H1 (cell line): Measurements from ENCODE around the gene SMAP1. TPM values are rescaled to one million over a fixed set of nuclear protein-coding genes. Genes with fewer than 3 reads are reported as not detected.

Source experiments
- CTCF ChIA-PET: fragments of 300-600 bp; sonication (Branson Sonifier 250); formaldehyde crosslinking; loops from one replicate; lab custom pipeline; 2021; ENCODE audit not compliant: partially characterized antibody; lab: Charles Lee
- POLR2A ChIA-PET: fragments of 300-600 bp; sonication (Branson Sonifier 250); formaldehyde crosslinking; loops from one replicate; lab custom pipeline; 2021; ENCODE audit warnings: inconsistent platforms; ENCODE audit not compliant: partially characterized antibody; lab: Charles Lee
- DNase-seq, 2 experiments: peaks; one replicate each; pipeline versions ENCODE4 v3.0.0 to v3.0.0-alpha.2; 2010 to 2022; ENCODE audit warnings: low spot score in 2 of 2, low read depth in 1 of 2, mixed read lengths in 1 of 2
- FAIRE-seq: peaks from 2 replicates; lab custom pipeline; 2011; peaks lifted over from hg19 to GRCh38; lab: Jason Lieb, UNC
- H2AFZ ChIP-seq: 2 replicates; pipeline ENCODE4 v1.8.1; 2012; ENCODE audit warnings: low read length, inconsistent platforms
- H2AK5ac ChIP-seq: 2 replicates; pipeline ENCODE4 v1.6.1; 2013; ENCODE audit warnings: low read depth, low read length
- H2BK120ac ChIP-seq: replicated peaks from 2 replicates; pipeline ENCODE3; 2013; ENCODE audit warnings: low read depth, low read length, inconsistent platforms
- H2BK12ac ChIP-seq: 2 replicates; pipeline ENCODE4 v1.6.1; 2013; ENCODE audit warnings: low read depth, low read length
- H2BK15ac ChIP-seq: 2 replicates; pipeline ENCODE4 v1.6.1; 2013; ENCODE audit warnings: low read length
- H2BK20ac ChIP-seq: 2 replicates; pipeline ENCODE4 v1.6.1; 2013; ENCODE audit warnings: low read length
- H2BK5ac ChIP-seq: 2 replicates; pipeline ENCODE4 v1.6.1; 2013; ENCODE audit warnings: low read depth, low read length
- H3K14ac ChIP-seq: 2 replicates; pipeline ENCODE4 v1.6.1; 2013; ENCODE audit warnings: inconsistent platforms; ENCODE audit not compliant: insufficient read length
- H3K18ac ChIP-seq: 2 replicates; pipeline ENCODE4 v1.6.1; 2013; ENCODE audit warnings: low read length; ENCODE audit errors: extremely low read depth
- H3K23ac ChIP-seq: 2 replicates; pipeline ENCODE4 v1.6.1; 2013; ENCODE audit warnings: inconsistent platforms; ENCODE audit not compliant: insufficient read length
- H3K23me2 ChIP-seq: 2 replicates; pipeline ENCODE4 v1.6.1; 2013; ENCODE audit warnings: low read depth, low read length
- H3K27ac ChIP-seq: 2 replicates; pipeline ENCODE4 v1.6.1; 2011; ENCODE audit warnings: low read depth, low read length, inconsistent platforms
- H3K27me3 ChIP-seq, 4 experiments: replicated peaks in 1 of 4; 1 replicate in 1 of 4; 2 replicates in 3 of 4; pipeline versions ENCODE4 v1.6.1 to v1.8.1; 2011 to 2013; ENCODE audit warnings: low read length in 3 of 4, mild to moderate bottlenecking in 3 of 4, inconsistent platforms in 2 of 4, mixed read lengths in 2 of 4, moderate library complexity in 1 of 4; ENCODE audit not compliant: control insufficient read depth in 3 of 4, insufficient read depth in 3 of 4; ENCODE audit errors: extremely low read depth in 1 of 4
- H3K36me3 ChIP-seq, 4 experiments: 2 replicates each; pipeline versions ENCODE4 v1.6.1 to v1.8.1; 2011 to 2013; ENCODE audit warnings: mild to moderate bottlenecking in 4 of 4, low read length in 3 of 4, moderate library complexity in 2 of 4, control low read depth in 1 of 4, inconsistent platforms in 1 of 4; ENCODE audit not compliant: insufficient read depth in 4 of 4, control insufficient read depth in 2 of 4
- H3K4ac ChIP-seq: replicated peaks from 2 replicates; pipeline ENCODE3; 2013; ENCODE audit warnings: low read length, low read depth, mixed read lengths, inconsistent platforms; ENCODE audit not compliant: insufficient read length
- H3K4me1 ChIP-seq, 4 experiments: replicated peaks in 1 of 4; 1 replicate in 1 of 4; 2 replicates in 3 of 4; pipeline versions ENCODE4 v1.6.1 to v1.8.1; 2011 to 2013; ENCODE audit warnings: low read length in 3 of 4, inconsistent platforms in 2 of 4, mixed read lengths in 1 of 4; ENCODE audit not compliant: insufficient read depth in 4 of 4, control insufficient read depth in 3 of 4
- H3K4me2 ChIP-seq, 2 experiments: 2 replicates each; pipeline versions ENCODE4 v1.6.1 to v1.8.1; 2011 to 2013; ENCODE audit warnings: low read depth in 2 of 2, low read length in 2 of 2, control low read depth in 1 of 2, inconsistent platforms in 1 of 2, mild to moderate bottlenecking in 1 of 2; ENCODE audit not compliant: insufficient read depth in 1 of 2
- H3K4me3 ChIP-seq, 4 experiments: fragments of 200-600, 300-600 bp in 1 of 4; sonication (generic), shearing (Covaris generic), sonication (Bioruptor Twin) in 1 of 4; 2 replicates each; pipeline versions ENCODE4 v1.5.1 to v1.8.1; 2011 to 2016; ENCODE audit warnings: low read length in 4 of 4, low read depth in 3 of 4, control low read depth in 2 of 4, inconsistent platforms in 2 of 4, mild to moderate bottlenecking in 2 of 4, mixed read lengths in 1 of 4, moderate library complexity in 1 of 4; ENCODE audit not compliant: insufficient read depth in 2 of 4; ENCODE audit errors: extremely low read depth in 1 of 4
- H3K56ac ChIP-seq: replicated peaks from 2 replicates; pipeline ENCODE3; 2013; ENCODE audit warnings: low read depth, mild to moderate bottlenecking, mixed read lengths, low read length, inconsistent platforms; ENCODE audit not compliant: insufficient read length
- H3K79me1 ChIP-seq: 2 replicates; pipeline ENCODE4 v1.6.1; 2013; ENCODE audit warnings: low read depth, low read length, control low read depth
- H3K79me2 ChIP-seq, 2 experiments: 2 replicates each; pipeline versions ENCODE4 v1.6.1 to v1.8.1; 2012 to 2013; ENCODE audit warnings: low read length in 2 of 2, mild to moderate bottlenecking in 2 of 2, inconsistent platforms in 1 of 2; ENCODE audit not compliant: insufficient read depth in 2 of 2, control insufficient read depth in 1 of 2
- H3K9ac ChIP-seq, 4 experiments: replicated peaks in 1 of 4; 1 replicate in 1 of 4; 2 replicates in 3 of 4; pipeline versions ENCODE4 v1.6.1 to v1.8.1; 2011 to 2013; ENCODE audit warnings: low read depth in 3 of 4, low read length in 3 of 4, control low read depth in 2 of 4, mild to moderate bottlenecking in 2 of 4, moderate library complexity in 2 of 4, inconsistent platforms in 1 of 4; ENCODE audit errors: extremely low read depth in 1 of 4
- H3K9me3 ChIP-seq, 2 experiments: 2 replicates each; pipeline versions ENCODE4 v1.6.1 to v1.8.1; 2012 to 2013; ENCODE audit warnings: mild to moderate bottlenecking in 2 of 2, moderate library complexity in 2 of 2, control low read depth in 1 of 2, inconsistent platforms in 1 of 2, low read depth in 1 of 2, low read length in 1 of 2, mixed read lengths in 1 of 2; ENCODE audit not compliant: insufficient read depth in 2 of 2
- H4K20me1 ChIP-seq, 2 experiments: replicated peaks in 1 of 2; 2 replicates each; pipeline versions ENCODE3 to v1.8.1; 2011 to 2013; ENCODE audit warnings: inconsistent platforms in 2 of 2, low read length in 2 of 2, mild to moderate bottlenecking in 1 of 2; ENCODE audit not compliant: insufficient read depth in 2 of 2, control insufficient read depth in 1 of 2
- H4K5ac ChIP-seq: 2 replicates; pipeline ENCODE4 v1.6.1; 2013; ENCODE audit warnings: low read length, low read depth, mixed read lengths, inconsistent platforms; ENCODE audit not compliant: insufficient read length
- H4K8ac ChIP-seq: 2 replicates; pipeline ENCODE4 v1.8.0; 2013; ENCODE audit warnings: mild to moderate bottlenecking, moderate library complexity, low read length, inconsistent platforms; ENCODE audit not compliant: insufficient read depth; ENCODE audit errors: extremely low read depth
- H4K91ac ChIP-seq: replicated peaks from 2 replicates; pipeline ENCODE3; 2013; ENCODE audit warnings: low read length, mixed read lengths, inconsistent platforms; ENCODE audit not compliant: insufficient read length
- BRCA1 ChIP-seq: IDR thresholded peaks from 2 replicates; pipeline ENCODE4 v1.6.1; 2012; ENCODE audit warnings: low read depth, low read length, improper control_type of control experiment
- whole genome bisulfite sequencing, 2 experiments: shearing (Covaris generic) in 1 of 2; methylation state at CpG; one replicate each; pipeline versions ENCODE4 v1.1.6 to v1.1.7; 2013 to 2015; ENCODE audit warnings: low lambda C conversion rate in 2 of 2, mixed read lengths in 2 of 2, inconsistent platforms in 1 of 2, low coverage in 1 of 2, missing lambda C conversion rate in 1 of 2; ENCODE audit not compliant: insufficient replicate concordance in 2 of 2, insufficient coverage in 1 of 2, insufficient read length in 1 of 2; ENCODE audit errors: extremely low coverage in 1 of 2, missing lambda C conversion rate in 1 of 2; 5-methylcytosine and 5-hydroxymethylcytosine counted together
- polyA plus RNA-seq, 7 experiments: library from polyadenylated mRNA; depleted of rRNA in 3 of 7; stranded (reverse) in 5 of 7; unstranded in 2 of 7; fragments of >200 nt in 5 of 7; fragments of 200-250 nt in 2 of 7; gene quantifications; 1 replicate in 5 of 7; 2 replicates in 1 of 7; 4 replicates in 1 of 7; pipeline versions ENCODE4 v1.2.1 to v1.2.3, GENCODE V29; 2011 to 2013; ENCODE audit warnings: missing spikeins in 2 of 7, mixed read lengths in 2 of 7
- total RNA-seq: library from RNA; stranded (reverse); fragmentation: NEBNext Ultra II Directional; extraction: Animal tissue kit (Norgen Biotek cat#: 25700); gene quantifications from 2 replicates; pipeline ENCODE4 v1.2.1, GENCODE V29; 2021

The SMAP1 gene
- total and polyA plus RNA-seq, 2 of the 8 experiments (the other 6 are each of a cell fraction or from before 2014, with no cell fraction given), result 18.8 to 32.4 TPM

GRCh38 chr6:70811788-70812187, 144.1 kb downstream of the SMAP1 start:
- H3K4me2 ChIP-seq, result no peak overlapping the region
- ChIA-PET POLR2A (no interaction called here), CTCF (no interaction called here)
- no peak for FAIRE-seq
- no peak overlapping the region for H4K8ac ChIP-seq
- no peak overlapping the region for H3K9ac ChIP-seq
- no peaks in the 10 kb centered on the region for H3K4me1 ChIP-seq
- no peaks in the 10 kb centered on the region for H3K27me3 ChIP-seq
- no peak overlapping the region for H2BK120ac ChIP-seq
- no peak for TF ChIP-seq BRCA1
- no peak overlapping the region for H3K14ac ChIP-seq
- no peak overlapping the region for H2AFZ ChIP-seq
- H3K4ac ChIP-seq, result no peak overlapping the region
- H3K79me2 ChIP-seq, result no peaks in the 10 kb centered on the region
- no peak overlapping the region for H3K18ac ChIP-seq
- no peak overlapping the region for H3K4me3 ChIP-seq
- no peaks in the 10 kb centered on the region for H3K23me2 ChIP-seq
- no peak overlapping the region for H4K91ac ChIP-seq
- no peak overlapping the region for H2BK5ac ChIP-seq
- H2BK12ac ChIP-seq, result no peak overlapping the region
- H4K20me1 ChIP-seq, result no peaks in the 10 kb centered on the region
- DNase-seq, result no peak
- no peak overlapping the region for H2BK20ac ChIP-seq
- no peaks in the 10 kb centered on the region for H3K79me1 ChIP-seq
- H3K9me3 ChIP-seq, result no peaks in the 10 kb centered on the region
- no peak overlapping the region for H3K56ac ChIP-seq
- no peak overlapping the region for H3K23ac ChIP-seq
- no peak overlapping the region for H4K5ac ChIP-seq
- H2BK15ac ChIP-seq, result no peak overlapping the region
- WGBS, 2 experiments, result 92% methylated on average over 6 of the region's 6 CpGs; no CpG with 5 or more reads in 1 of the 2 experiments
- H3K36me3 ChIP-seq, result no peaks in the 10 kb centered on the region
- no peak overlapping the region for H3K27ac ChIP-seq
- H2AK5ac ChIP-seq, result no peak overlapping the region
